PFSK-1 (cell line): ENCODE measurements around the gene TSPAN3.

Experiments
- FOXP2 ChIP-seq: optimal IDR thresholded peaks from 2 replicates; pipeline ENCODE3; 2011; ENCODE audit warnings: borderline replicate concordance, control low read depth, inconsistent platforms; ENCODE audit not compliant: insufficient read depth; ENCODE audit errors: extremely low read length, extremely low read depth
- POLR2AphosphoS5 ChIP-seq: IDR thresholded peaks from 2 replicates; pipeline ENCODE4 v1.6.1; 2012; ENCODE audit warnings: low read depth, mild to moderate bottlenecking, control low read depth, low read length, moderate library complexity
- SIN3A ChIP-seq: IDR thresholded peaks from 2 replicates; pipeline ENCODE4 v1.6.1; 2012; ENCODE audit warnings: mild to moderate bottlenecking, low read length, moderate library complexity, borderline replicate concordance; ENCODE audit not compliant: insufficient read depth
- TAF1 ChIP-seq: IDR thresholded peaks from 2 replicates; pipeline ENCODE4 v1.6.1; 2012; ENCODE audit warnings: low read length, control low read depth, borderline replicate concordance; ENCODE audit not compliant: insufficient read depth
- TF ChIP-seq, protein P1 (sequence below), 2 experiments: IDR thresholded peaks; 2 replicates each; pipeline versions ENCODE4 v1.6.1 to v1.8.0; 2011 to 2012; ENCODE audit warnings: low read depth in 2 of 2, low read length in 2 of 2, control low read depth in 1 of 2, inconsistent platforms in 1 of 2, mild to moderate bottlenecking in 1 of 2, moderate library complexity in 1 of 2; ENCODE audit not compliant: insufficient read depth in 1 of 2

The TSPAN3 gene

DNA sequence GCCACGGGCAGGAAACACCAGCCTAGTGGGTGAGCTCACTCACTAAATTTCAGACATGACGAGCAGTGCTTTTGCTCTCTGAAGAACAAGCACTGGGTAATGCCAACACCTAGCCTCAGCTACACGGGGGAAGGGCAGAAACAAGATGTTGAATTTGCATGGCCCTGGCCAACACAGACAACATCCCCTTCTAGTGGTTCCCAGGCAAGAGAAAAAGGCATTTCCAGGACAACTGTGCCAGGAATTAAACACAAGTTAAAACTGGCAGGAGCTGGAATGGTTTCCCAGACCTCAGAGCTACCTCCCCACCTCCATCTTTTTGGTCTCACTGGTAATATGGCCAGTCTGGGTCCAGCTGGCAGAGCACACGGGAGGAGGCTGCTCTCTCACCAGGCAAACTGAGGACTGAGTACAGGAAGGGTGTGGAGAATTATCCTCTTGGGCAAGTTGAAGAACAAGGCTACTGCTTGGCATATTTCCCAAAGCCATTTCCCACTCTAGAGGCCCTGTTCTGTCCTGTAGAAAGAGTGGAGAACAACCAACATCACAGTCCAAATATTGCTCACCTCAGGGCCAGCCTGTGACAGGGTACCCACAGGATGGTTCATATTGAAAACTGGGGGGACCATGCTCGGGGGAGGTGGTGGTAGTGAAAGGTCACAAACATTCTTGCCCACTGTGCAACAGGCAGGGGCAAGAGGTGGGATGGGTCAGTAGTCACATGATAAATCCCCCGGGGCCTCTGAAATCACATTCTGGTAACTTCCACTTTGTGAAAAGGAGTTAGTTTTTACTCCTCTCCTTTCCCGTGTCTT is 26.5 kb downstream of the TSPAN3 start:
- no peak for TF ChIP-seq POLR2AphosphoS5
- TF ChIP-seq FOXP2 = no peak
- TF ChIP-seq SIN3A = no peak
- TF ChIP-seq, protein P1, sequence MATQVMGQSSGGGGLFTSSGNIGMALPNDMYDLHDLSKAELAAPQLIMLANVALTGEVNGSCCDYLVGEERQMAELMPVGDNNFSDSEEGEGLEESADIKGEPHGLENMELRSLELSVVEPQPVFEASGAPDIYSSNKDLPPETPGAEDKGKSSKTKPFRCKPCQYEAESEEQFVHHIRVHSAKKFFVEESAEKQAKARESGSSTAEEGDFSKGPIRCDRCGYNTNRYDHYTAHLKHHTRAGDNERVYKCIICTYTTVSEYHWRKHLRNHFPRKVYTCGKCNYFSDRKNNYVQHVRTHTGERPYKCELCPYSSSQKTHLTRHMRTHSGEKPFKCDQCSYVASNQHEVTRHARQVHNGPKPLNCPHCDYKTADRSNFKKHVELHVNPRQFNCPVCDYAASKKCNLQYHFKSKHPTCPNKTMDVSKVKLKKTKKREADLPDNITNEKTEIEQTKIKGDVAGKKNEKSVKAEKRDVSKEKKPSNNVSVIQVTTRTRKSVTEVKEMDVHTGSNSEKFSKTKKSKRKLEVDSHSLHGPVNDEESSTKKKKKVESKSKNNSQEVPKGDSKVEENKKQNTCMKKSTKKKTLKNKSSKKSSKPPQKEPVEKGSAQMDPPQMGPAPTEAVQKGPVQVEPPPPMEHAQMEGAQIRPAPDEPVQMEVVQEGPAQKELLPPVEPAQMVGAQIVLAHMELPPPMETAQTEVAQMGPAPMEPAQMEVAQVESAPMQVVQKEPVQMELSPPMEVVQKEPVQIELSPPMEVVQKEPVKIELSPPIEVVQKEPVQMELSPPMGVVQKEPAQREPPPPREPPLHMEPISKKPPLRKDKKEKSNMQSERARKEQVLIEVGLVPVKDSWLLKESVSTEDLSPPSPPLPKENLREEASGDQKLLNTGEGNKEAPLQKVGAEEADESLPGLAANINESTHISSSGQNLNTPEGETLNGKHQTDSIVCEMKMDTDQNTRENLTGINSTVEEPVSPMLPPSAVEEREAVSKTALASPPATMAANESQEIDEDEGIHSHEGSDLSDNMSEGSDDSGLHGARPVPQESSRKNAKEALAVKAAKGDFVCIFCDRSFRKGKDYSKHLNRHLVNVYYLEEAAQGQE (IDR thresholded peaks at IDR 0.05; ENCODE audit: insufficient read depth in 1 of 2, low read depth in 2 of 2, low read length in 2 of 2) = no peak
- TF ChIP-seq TAF1 = no peak

DNA sequence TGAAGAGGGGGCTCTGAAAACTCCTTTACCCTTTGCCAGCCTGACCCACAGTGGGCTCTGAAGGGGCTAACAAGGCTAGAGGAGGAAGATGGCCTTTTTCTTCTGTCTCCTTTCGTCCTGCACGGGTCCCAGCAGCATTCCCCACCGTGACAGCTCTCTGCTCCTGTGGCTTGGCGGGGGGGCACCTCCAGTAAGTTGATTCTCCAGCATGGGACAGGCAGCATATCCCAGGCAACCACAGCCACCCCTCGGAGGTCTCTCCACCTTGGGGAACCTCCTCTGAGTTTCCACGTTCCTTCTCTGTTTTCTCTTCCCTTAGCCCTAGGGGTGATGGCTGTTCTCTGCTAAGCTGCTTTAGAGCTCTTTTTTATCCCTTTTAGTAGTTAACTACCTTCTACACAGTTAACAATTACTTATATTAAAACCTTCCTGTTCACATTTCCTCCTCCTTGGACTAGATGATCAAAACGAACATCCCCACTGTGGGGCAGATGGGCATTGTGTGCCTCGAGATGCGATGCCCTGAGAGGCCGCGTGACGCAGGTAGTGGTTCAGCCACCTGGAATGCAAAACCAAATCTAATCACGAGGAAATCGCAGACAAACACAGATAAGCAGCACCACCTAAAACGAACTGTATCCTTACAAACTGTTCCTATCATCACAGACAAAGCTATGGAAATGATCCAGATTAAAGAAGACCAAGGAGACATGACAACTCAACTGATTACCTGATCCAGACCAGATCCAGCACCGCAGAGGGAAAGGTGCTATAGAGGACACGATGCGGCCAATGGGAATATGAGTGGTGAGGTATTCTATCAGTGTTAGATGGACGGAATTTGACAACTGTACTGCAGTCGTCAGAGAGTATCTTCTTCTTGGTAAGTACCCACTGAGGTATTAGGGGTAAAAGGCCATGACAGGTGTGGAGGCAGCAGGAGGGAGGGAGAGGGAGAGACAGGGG is 27.7 kb downstream of the TSPAN3 start:
- TF ChIP-seq, protein P1 (IDR thresholded peaks at IDR 0.05; ENCODE audit: insufficient read depth in 1 of 2, low read depth in 2 of 2, low read length in 2 of 2) = no peak
- TF ChIP-seq TAF1 = no peak
- no peak for TF ChIP-seq SIN3A
- TF ChIP-seq POLR2AphosphoS5 = no peak
- no peak for TF ChIP-seq FOXP2

DNA sequence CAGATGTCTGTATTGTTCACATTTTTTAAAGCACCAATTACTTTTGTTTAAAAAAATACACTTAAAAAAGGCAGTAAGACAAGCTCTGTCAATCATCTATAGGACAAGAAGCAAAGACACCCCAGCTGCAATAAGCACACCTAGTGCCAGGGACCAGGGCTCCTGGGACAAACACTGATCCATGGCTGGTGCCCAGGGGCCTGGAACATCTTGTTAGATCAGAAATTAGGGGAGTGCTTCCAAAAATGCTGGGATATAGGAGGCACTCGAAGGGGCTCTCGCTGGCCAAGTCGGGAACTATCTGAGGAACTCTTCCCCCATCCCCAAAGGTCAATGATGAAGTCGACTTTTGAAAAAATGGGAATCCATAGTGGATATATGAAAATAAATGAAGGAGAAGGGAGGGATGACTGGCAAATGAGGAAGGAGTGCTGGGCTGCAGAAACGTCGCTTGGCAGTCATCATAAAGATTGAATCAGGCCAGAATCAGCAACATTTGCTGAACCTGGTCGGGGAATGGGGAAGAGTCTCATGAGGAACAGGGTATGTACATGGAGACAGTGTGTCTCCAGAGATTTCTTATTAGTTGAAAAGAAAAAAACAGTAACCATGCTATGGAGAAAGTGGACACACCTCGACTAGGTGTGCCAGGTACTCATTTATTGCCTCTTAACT is 28.5 kb downstream of the TSPAN3 start:
- TF ChIP-seq TAF1 = no peak
- TF ChIP-seq SIN3A = no peak
- TF ChIP-seq, protein P1 (IDR thresholded peaks at IDR 0.05; ENCODE audit: insufficient read depth in 1 of 2, low read depth in 2 of 2, low read length in 2 of 2) = no peak
- no peak for TF ChIP-seq POLR2AphosphoS5
- no peak for TF ChIP-seq FOXP2

DNA sequence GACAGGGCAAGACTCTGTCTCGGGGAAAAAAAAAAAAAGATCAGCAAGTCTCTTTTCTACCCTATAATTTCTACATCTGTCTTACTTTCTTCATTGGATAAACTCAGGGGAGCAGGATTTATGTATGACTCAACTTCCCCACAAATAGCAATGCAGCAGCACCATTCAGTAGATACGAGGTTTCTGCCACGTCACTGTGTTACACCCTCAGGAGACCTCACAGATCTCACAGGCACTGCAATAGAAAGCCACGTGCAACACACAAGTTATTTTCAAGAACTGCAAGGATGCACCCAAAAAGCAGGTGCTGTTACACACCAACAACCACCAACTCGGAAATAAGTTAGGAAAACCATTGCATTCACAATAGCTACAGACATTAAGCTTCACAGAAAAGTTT is 30.2 kb downstream of the TSPAN3 start:
- TF ChIP-seq TAF1 (no peak), POLR2AphosphoS5 (no peak), FOXP2 (no peak), SIN3A (no peak)
- TF ChIP-seq, protein P1 (IDR thresholded peaks at IDR 0.05; ENCODE audit: insufficient read depth in 1 of 2, low read depth in 2 of 2, low read length in 2 of 2) = no peak
